GM19438 (cell line): ENCODE measurements around the gene INMT.
"Not testable (repeated sequence)": the region's sequence is repeated elsewhere in the genome, so short reads cannot be mapped to it uniquely, and the experiment has no call there.

Experiments
- ATAC-seq: cut with Tn5 transposase; IDR thresholded peaks from one replicate; pipeline ENCODE4 v1.9.1; 2021; ENCODE audit warnings: low read depth; ENCODE audit not compliant: unreplicated experiment

Gene INMT

GRCh38 chr7:30751696-30752273 is at the start of gene INMT:
TSS of gene INMT (plus strand) at chr7:30752135. CDS start at chr7:30752151, 16 bp downstream.
- ATAC-seq: no peak

GRCh38 chr7:30702200-30702599 is 49.7 kb upstream of the INMT start:
- no peak for ATAC-seq

DNA sequence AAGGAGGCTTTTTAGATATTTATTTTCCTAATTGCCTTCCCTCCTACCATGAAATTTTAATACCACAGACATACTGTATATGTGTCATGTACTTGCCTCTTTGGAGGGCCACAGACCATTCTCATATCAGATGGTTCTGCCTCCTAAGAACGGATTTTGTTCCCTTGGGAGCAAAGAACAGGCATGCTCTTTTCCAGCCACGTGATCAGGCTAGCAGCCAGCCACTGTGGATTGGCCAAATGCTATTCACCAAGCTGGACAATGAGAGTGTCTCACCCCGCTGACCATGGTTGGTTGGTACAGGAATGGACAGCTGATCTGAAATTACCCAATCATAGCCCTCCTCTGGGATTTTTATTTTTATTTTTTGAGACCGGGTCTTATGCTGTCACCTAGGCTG is 48.2 kb upstream of the INMT start:
- no peak for ATAC-seq

- ATAC-seq: no peak
Observed at GRCh38 chr7:30705008-30705407, 46.9 kb upstream of the INMT start.

GRCh38 chr7:30705596-30705995 is 46.3 kb upstream of the INMT start:
- ATAC-seq: no peak

DNA sequence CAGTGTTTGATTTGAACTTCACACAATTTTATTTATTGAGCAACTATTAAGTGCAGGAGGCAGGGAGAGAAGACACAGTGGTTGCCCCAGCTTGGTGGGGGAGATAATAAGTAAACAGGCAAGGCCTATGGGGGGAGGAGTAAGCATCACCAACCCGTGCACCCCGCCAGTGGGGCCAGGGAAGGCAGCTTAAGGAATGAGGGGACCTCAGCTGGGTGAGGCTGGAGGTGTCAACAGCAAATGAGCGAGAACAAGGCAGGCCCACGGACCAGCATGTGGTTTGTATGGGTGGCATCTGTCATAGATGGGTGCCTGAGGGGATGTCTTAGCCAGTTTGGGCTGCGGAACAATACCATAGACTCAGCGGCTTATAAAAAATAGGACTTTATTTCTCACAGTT is 45.6 kb upstream of the INMT start:
- ATAC-seq: no peak

DNA sequence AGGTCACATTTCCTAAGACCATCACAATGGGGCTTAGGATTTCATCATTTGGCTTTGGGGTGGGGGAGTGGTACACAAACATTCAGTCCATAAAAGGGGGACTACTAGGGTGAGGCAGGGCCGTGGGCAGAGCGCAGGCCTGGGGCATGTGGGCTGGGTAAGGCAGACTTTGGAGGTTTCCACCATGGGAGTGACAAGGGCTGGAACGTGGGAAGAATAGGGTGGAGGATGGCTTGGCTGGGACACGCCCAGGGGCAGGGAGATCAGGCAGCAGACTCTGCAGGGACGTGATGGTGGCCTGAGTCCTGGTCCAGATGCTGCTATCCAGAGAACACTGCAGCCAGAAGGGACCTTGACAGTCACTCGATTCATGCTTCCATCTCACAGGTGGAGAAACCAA is 45.0 kb upstream of the INMT start:
- ATAC-seq: no peak

DNA sequence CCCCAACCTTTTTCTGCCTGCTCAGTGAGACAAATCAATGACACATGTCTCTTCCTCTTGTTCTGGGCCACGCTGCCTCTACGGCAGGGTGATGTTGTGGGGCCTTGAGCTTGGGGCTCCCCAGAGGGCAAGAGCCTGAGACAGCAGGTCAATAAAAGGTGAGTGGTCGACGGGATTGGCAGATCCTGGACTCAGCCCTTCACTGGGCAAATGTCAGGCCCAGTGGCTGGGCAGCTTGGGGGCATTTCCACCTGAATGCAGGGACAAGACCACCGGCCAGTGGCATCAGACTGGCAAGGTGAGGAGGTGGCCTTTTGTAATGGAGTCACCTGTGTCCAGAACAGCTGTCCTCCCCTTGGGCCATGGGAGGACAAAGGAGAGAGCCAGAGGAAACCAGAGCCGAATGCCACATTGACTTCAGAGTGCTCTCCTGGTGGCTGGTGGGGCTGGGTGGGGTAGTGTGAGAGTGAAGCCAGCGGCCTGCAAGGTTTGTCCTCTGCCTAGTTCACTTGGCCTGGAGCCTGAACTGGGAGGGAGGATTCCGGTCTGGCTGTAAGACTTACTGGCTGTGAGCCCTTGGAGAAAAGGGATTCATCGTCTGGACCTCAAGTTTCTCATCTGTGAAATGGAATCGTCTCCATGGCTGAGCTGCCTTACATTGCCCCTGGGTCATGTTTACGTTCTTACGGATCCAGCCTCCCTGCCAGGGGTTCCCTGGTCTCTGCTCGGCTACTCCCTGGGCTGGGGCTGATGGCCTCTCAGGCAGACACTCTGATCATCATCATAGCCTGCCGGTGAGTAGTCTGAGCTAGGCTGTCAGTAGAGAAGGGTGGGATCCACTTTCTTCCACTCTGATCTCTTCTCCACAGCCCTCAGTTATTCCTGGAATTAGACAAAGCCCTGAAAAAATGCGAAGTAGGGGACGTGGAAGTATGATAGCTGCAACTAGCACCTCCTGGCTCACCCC is 44.3 kb upstream of the INMT start:
- no peak for ATAC-seq

DNA sequence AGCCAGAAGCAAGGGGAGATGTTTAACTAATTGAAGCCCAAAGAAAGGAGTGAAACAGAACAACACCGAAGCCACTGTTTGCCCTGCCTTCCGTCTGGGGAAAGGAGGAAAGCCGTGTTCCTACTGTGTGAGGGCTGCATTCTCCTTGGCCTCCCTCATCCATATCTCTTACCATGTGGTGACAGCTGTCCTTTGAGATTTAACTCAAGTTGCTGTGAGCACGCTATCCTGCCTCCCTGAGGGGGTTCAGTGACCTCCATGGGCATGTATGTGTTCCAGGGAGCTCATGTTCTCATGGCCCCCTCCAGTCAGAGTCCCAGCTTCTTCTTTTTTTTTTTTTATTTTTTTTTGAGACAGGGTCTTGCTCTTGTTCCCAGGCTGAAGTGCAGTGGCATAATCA is 43.5 kb upstream of the INMT start:
- ATAC-seq: no peak

GRCh38 chr7:30708983-30709382 is 43.0 kb upstream of the INMT start:
- ATAC-seq: no peak

DNA sequence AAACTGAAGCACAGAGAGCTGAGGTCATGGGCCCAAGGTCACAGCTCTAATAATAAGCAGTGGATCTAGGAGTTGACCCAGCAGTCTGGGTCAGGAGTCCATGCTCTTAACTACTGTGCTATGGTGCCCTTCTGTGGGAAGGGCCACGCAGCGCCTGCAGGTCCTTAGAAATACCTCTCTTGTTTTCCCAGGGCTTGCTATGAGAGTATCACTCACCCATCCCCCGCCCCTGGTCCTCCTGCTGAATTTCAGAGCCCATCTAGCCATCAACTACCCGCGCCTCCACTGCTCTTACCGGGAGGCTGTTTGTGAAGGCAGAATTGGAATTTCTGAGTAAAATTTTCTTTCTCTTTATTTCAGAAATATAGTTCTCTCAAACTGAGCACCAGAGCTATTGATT is 42.4 kb upstream of the INMT start:
- no peak for ATAC-seq

DNA sequence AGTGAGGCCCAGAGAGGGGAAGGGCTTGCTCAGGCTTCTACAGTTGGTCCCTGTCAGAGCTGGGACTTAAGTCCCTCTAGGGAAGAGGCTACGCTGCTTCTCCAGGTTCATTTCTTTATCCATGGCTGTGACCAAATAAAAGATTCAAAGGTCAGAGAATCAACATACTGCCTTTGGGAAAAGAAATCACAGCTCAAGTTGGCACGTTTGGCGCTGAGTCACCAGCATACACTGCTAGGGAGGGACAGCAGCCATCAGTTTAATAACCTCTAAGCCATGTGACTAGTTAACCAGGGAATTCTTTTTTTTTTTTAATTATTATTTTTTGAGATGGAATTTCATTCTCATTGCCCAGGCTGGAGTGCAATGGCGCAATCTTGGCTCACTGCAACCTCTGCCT is 41.3 kb upstream of the INMT start:
- ATAC-seq: no peak

- no peak for ATAC-seq
Observed at GRCh38 chr7:30713392-30713791, 38.5 kb upstream of the INMT start.

DNA sequence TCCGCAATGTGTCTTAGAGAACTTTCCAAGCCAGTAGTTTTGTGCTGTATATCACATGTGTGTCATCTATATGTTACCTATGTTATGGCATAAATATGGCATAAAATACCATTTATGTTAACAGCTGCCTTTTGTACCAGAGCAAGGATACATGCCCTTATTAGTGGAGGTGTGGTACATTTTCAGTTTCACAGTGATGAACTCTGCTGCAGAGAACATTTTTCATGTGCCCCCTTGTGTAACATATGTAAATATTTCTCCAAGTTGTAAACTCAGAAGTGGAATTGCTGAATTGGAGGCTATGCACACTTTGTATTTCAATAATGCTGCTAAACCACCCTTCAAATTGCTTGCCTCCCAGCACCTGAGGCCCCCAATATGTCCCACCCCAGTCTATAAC is 37.8 kb upstream of the INMT start:
- no peak for ATAC-seq

DNA sequence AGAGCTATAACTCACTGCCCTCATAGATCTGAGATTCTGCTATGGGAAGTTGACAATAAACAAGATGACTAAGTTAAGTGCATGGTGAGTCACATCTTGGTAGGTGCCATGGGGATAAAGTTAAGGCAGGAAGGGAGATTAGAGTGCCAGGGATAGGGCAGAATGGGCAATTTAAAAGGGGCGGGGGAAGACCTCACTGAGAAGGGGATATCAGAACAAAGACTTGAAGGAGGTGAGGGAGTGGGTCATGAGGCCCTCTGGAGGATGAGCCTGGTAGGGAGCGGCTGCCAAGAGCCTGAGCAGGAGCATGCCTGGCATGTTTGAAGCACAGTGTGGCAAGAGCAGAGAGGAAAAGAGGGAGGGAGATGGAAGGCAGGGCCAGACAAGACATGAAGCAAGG is 34.8 kb upstream of the INMT start:
- no peak for ATAC-seq

DNA sequence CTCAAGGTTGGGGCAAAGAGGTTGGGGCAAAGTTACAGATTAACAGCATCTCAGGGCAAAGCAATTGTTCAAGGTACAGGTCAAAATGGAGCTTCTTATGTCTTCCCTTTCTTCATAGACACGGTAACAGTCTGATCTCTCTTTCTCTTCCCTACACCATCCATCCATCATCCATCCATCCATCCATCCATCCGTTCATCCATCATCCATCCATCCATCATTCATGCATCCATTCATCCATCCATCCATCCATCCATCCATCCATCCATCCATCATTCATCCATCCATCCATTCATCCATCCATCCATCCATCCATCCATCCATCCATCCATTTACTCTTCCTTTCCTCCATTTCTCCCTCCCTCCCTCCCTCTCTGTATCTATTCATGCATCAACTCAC is 32.5 kb upstream of the INMT start:
- not testable (repeated sequence) for ATAC-seq

DNA sequence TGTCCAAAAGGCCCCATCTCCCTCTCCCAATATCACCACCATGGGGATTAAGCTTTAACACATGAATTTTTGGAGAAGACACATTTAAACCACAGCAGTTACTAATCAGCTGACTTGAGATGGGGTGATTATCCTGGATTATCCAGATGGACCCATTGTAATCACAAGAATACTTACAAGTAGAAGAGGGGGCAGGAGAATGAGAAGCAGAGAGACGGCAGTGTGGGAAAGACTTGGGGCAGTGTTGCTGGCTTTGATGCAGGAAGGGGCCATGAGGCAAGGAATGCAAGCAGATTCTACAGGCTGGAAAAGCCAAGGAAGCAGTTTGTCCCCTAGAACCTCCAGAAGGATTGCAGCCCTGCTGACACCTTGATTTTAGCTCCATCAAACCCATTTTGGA is 30.7 kb upstream of the INMT start:
- ATAC-seq: no peak

- ATAC-seq: no peak
Observed at GRCh38 chr7:30722187-30722586, 29.7 kb upstream of the INMT start.

- no peak for ATAC-seq
Observed at GRCh38 chr7:30722671-30723070, 29.3 kb upstream of the INMT start.

GRCh38 chr7:30723776-30724175 is 28.2 kb upstream of the INMT start:
- ATAC-seq: no peak

GRCh38 chr7:30726296-30727006 is 25.5 kb upstream of the INMT start:
- no peak for ATAC-seq
